Stimulated activated CD8-positive, alpha-beta memory T cell treated with anti-CD3 and anti-CD28 coated beads, Interleukin-7, amount 100 ng/mL, for 4 hours (primary cell): ENCODE data around the gene HMX1.

ENCODE experiments used
- DNase-seq, 2 donors: peaks; one replicate each; pipeline ENCODE4 v3.0.0-alpha.2; 2020; ENCODE audit warnings: low read depth in 2 of 2

HMX1 gene

DNA sequence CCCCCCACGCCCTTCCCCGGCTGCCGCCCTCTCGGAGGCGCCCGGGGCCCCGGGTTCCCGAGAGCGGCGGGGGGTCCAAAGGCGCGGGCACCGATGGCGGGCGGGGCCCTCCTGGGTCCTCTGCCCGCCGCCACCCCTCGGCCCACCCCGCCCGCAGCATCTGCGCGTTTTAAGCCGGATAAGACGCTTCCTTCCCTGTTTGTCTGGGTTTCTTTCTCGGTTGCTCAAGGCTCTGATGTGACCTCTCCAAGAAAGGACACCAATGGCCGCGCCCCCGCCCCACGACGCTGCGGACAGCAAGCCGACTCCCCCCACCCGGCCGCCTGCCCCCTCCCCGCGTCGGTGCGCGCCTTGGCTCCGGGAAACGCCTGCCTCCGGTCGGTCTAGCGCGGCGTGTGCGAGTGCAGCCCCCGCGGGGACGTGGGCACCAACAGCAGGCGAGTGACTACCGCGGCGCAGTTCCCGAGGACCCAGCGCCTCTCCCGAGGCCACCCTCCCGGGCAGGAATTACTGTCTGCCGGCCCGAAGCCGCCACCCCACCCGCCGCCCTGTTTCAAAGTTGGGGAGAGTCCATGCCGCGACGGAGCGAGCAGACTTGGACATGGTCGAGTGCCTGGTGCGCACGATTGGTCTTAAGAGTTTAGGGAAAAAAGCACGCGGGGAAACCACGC lies 21.1 kb upstream of the HMX1 start:
- DNase-seq = no peak

DNA sequence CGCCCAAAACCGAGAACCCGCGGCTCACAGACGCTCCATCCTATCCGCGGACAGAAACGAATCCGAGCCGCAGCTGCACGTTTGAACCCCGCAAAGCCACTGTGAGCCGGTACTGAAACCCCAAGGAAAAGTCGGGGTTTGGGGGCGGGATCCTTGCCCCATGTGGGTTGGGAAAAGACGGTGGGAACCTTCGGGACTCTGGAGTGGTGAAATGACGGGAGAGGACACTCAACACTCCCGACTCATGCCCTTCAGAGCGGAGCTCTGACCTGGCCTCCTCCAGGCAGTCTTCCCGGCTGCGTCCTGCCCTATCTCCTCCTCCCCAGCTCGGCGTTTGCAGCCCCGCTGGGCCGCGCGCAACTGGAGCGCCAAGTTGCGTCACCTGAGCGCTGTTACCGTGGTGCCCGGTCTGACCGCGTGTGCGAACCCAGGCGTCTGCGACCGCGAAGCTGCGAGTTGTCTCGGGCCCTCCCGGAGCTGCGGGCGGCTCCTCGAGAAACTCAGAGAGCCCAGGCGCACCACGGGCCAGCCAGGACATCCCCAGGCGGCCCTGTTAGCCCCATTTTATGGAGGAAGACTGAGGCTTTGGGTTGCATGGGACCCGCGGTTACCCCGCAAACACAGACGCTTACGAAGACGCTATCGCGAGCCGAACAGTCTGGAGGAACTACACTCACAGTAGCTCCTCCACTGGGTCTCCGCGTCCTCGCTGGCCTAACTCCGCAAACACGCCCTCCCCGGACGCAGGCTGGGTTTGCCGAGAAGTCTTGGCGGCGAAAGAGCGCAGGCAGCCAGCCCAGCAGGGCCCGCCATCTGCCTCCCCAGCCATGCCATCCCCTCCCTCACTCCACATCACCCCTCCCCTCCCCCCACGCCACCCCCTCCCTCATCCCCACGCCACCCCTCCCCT lies 20.3 kb upstream of the HMX1 start:
- DNase-seq = no peak

DNA sequence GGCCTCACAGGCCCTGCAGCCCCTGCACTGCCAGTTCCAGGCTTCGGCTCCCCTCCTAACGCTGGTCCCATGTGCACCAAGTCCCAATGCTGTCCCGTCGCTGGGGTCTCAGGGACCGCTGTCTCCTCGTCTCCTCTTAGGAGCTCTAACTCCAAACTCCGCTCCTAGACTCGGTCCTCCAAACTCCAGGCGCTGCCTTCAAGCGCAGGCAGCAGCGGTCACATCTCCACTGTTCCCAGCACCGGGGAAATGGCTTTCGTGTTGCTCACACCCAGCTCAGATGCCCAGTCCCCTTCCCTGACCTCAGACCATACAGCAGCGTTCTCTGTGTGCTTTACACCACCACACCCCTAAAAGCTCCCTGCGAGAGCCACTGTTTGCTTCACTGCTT lies 19.6 kb upstream of the HMX1 start:
- DNase-seq = no peak

DNA sequence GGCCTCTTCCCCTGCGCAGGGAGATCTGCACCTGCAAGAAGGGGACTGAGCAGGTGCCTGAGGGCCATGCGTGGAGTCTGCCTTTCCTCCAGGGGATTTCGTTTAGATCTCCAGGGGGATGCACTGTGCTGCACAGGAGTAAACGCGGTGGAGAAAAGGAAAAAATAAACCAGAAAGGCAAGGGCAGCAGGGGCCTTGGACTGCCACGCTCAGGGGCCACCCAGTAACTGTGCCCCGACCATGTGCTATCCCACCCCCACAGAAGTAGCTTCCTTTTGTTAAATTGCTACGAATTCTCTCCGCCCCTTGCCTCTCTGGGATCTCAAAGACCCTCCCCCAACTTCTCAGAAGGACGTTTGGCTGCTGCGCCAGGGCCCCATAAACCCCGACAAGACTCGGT lies 17.2 kb upstream of the HMX1 start:
- no peak for DNase-seq

DNA sequence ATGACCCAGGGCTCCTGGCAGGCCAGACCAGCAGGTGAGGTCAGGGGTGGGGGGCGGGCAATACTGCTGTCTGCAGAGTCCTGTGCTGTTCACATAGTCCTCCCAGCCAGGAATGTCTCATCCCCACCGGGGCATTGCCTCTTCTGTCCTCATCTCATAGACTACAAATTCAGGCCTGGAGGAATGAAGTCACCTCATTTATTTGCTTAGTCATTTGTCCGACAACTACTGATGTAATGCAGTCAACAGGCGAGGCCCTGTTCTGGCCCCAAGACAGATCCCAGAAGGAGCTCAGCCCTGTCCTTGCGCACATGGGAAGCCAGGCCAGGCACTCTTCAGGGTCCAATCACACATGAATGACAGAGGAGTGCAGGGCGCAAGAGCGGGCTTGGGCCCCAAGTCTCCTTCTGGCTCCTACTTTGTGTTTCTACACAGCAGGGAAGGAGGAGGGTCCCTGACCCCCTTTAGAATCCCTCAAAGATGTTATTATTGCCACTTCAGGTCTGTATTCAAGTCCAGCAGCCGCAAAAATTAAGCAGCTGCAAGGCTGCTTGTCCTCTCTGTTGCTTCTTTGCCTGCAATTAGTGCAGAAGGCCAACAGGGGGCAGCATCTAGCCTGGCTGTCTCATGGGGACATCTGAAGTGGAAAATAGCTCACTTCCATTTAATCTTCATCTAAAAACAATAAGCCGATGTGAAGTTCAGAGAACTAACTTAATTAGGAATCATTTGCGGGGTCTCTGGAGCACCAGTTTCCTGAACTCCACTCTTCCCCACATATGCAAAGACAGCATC lies 15.2 kb upstream of the HMX1 start:
- DNase-seq = no peak

DNA sequence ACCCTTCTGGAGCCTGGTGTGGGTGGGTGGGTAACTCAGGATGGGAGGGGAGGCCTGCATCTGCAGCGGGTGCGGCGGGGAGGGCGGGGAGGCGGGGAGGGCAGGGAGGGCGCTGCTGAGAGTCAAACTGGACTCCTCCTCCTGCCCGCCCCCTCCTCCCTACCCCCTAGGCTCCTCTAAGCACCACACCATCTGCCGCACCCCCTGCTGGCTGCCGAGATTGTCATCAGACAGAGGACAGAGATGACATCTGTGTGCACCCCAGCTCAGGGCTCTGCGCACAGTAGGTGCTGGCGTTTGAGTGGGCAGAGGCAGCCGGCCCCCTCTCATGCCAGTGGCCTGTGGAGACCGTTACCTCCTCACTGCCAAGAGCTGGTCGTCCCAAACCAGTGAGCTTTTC lies 10.6 kb upstream of the HMX1 start:
- DNase-seq = no peak

DNA sequence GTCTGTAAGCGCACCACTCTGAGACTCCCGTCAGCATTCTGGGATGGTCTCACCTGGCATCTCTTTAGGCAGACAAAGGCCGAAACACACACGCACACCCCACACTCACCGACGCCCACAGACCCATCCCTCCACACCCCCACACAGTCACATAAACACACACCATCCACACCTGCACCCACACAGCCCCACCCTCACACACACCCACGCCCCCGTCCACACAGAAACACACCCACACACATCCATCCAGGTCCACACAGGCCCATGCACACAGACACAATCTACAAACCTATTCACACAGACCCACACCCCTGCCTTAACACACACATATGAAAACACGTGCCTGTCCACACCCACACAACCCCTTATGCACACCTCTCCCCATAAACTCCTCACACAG lies 9.2 kb upstream of the HMX1 start:
- no peak for DNase-seq

DNA sequence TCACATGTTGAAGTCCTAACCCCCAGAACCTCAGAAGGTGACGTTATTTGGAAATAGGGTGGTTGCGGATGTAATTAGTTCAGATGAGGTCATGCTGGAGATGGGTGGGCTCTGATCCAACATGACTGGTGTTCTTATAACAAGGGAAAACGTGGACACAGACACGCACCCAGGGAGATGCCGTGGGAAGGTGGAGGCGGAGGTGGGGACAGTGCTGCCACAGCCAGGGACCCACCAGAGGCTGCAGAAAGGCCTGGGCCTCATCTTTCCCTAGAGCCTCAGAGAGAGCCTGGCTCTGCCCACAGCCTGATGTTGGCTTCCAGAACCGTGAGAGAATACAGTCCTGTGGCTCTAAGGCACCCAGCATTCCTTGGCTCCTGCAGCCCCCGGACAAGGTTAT lies 7.9 kb upstream of the HMX1 start:
- DNase-seq = no peak

DNA sequence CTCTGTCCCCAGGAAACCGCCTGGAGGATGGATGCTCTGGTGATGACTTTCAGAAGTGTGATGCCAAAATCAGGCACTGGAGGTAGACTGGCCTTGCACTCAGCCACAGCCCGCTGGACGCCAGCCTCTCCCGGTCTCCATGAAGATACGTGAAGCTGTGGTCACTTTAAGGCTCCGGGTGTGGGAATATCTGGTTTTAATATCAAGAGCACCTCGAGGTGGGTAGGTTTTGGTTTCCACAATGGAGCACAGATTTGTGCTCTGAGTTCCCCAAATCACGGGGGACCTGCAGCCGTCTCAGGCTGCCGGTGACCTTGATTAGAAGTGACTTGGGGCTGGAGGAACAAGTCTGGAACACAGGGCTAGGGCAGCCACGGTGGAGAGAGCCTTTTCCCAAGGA lies 6.8 kb upstream of the HMX1 start:
- no peak for DNase-seq

DNA sequence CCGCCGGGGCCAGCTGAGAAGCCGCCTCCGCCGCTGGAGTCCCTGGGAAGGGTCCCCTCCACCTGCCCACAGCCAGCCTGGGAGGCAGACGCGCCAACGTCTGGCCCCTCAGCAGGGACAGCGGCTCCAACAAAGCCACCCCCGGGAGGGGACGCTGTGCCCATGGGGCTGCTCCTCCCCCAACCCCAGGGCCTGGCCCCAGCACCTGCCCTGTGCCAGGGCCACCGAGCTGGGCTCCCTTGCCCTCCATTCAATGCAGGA lies 6.1 kb upstream of the HMX1 start:
- no peak for DNase-seq

DNA sequence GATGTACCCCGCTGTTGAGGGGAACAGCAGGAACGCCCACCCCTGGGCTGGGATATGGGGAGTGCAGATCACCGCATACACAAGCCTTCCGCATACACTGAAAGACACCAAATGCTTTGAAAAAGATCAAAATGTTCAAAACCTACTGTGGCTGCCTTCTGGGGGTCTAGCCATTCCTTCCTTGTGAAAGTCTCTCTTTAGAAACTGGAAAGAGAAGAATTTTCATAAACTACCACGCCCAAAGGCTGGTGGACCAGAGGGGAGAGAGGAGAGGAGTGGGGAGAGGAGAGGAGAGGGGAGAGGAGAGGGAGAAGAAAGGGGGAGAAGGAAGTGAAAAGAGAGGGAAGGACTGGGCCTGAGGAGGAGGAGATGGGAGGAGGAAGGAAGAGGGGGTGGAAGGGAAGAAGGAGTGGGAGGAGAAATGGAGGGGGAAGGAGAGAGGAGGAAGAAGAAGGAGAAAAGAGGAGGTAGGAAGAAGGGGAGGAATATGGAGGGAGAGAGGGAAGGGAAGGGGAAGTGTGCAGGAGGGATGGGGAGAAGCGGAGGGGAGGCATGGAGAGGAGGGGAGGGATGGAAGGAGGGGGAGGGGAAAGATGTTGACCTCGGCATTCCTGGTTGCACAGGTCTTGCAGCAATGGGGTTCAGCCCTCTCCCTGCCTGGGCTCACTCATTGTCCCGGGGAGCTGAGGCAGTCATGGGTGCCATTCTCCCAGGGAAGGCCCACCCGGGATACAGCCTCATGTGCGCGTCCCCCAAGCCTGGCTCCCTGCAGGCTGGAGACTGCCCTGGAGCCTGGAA lies 5.5 kb upstream of the HMX1 start:
- no peak for DNase-seq

DNA sequence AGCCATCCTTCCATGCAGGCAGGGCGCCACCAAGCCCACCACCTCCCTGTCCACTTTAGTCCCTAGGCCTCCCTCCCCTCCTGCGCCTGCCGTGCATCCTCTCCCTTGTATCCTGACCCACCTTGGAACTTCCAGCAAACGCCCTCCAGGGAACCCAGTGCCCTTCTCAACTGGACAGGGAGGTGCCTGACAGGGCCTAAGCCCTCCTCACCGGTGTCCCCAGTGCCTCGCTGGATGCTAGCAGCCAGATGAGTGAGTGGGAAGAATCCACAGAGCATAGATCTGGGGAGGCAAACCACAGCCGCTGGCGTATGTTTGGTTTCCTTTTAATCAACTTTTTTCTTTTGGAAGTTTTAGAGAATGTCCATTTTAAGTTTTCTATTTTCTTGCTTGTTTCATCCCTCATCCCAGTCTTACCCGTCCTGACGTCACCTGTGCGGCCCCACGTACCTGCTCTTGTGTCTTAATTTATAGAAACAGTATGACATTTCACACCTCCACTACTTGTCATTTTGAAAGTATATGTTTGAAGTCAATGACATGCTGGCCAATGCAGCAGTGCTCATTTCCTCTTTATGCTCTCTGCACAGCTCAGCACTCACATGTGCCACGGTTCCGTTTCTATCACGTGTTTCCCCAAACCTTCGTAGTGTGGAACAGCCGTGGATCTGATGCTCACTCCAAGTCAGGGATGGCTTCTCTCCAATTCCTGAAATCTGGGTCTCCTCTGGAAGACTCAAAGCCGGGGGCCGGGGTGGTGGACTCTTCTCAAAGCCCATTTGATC lies 3.4 kb upstream of the HMX1 start:
- no peak for DNase-seq

DNA sequence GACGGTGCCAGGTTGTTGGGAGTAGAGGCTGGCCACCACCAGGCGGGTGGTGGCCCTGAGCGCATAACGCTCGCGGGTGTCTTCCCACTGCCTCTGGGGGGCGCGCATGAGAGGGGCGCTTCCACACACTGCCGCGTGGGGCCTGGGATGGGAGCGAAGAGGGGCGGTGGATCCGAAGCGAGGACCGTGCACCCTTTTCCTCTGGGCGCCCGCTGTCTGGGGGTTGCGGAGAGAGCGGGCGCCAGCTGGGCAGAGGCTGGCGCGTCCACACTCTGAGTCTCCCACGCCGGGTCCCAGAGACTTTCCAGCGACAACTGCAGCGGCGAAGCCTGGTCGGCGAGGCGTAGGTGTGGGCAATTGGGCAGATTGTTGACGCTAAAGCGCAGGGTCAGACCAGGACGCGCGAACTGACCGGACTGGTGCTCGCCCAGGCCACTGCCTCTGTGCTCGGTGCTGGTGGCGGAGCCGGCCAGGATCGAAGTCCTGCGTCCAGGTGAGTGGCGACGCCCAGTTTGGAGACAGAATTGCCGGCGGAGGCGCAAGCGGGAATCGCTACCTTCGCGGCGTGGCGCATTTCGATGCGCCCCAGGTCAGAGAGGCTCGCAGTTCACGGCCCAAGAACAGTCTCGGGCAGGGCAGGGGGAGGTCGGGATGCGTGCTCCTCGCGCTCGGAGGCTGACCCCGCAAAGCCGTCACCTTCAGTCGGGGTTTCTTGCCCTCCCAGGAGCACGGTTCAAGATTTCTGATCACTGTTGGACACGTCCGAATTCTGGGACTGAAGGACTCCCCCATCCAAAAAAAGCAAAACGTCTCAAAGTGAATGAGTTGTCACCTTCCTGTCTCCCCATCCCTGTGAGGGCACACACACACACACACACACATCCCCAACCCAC lies 2.6 kb upstream of the HMX1 start:
- no peak for DNase-seq

DNA sequence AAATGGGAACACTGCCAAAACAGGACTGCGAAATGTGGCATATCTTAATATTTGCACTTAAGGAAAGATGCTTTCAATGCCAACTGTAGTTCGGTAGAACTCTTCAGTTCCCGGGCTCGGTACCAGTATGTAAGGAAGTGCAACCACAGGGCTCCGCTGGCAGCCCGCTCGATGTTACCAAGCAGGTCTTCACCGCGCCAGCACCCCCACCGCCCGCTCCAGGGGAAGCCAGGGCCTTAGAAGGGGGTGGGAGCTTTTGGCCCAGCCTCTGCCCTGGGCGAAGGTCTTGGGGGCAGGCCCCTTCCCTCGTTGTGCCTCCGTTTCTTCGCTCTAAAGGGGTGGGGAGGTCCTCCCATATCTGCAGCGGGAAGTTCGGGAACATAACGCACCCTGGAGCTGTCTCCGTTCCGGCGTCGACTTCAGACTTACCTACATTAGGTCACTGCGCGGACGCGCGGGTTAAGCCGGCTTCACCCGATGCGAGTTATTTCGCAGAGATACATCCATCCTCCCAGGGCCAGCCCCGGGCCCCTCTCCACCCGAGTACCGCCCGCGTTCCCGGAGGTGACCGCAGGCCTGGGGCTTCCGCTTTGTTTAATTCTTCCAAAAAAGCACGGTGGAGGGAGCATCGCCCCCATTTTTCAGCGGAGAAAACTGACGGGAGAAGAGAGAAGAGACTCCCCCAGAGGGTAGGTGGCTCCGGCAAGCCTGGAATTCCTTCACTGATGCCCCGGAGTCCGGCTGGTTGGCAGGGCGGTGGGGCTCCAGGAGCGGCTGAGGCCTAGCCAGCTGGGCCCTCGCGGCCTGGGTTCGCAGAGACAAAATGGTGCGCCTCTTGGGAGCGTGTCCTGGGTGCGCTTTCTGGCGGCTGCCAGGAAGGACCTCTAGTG lies 1.0 kb upstream of the HMX1 start:
- no peak for DNase-seq

DNA sequence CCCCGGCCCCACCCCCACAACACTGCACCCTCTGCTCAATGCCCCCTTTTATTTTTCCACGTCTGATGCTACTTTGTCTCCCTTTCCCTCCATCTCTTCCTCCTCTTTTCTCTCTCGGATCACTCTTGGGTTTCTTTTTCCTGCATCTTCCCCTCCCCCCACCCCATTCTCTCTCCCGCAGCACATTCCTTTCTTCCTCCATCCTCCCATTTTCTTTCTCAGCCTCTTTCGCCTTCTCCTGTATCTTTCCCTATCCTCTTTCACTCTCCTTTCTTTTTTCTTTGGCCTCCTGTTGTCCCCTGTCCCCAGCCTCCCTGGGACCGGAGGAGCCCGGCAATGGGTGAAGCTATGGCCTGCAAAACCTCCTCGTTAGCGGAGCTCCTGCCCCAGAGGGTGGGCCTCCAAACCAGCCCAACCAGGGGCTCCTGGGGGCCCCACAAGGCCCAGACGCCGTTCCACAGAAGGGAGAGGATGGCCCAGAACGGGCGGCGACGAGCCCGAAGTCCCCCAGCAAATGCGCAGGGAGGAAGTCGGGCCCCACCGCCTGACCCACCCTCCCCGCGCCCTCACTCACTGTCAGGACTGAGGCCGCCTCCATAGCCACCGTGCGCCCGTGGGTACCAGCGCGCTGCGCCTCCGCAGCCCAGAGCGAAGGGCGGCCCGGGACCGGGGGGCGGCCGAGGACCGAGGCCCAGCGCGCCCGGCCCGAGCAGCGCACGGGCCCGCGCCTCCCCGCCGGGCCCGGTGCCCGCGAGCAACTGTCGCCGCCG lies 807 bp downstream of the HMX1 start:
- DNase-seq = no peak

DNA sequence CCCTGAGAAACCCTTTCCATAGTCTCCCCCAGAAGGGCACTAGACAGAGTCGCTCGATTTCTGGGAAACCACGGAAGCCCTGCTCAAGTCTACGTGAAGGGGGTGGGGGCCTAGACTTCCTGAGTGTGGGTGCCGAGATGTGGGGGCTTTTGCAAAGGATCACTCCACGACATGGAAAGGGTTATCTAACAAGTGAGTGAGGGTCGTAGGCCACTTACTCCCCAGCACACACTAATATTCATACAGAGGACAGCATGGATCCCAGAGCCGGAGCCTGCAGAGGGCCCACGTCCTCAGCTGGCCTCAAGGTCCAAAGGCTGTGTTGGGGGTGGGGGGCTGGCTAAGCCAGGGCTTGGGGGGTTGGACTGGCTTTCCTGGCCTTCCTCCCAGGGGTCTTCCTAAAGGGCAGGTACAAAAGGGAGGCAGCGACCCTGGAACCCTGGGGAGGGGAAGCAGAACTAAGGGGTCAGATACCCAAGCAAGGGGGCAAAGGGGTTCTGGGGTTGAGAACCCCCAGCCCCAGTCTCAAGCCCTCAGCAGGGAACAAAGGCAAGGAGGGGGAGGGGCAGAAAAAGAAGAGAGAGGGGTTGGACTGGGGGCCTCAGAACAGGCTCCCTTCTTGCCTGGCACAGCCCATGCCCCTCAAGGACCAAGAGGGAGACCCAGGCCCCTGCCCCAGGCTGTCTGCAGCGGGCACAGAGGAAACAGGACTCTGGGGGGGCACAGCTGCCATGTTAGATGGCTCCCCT lies 1.6 kb downstream of the HMX1 start:
- DNase-seq = no peak

DNA sequence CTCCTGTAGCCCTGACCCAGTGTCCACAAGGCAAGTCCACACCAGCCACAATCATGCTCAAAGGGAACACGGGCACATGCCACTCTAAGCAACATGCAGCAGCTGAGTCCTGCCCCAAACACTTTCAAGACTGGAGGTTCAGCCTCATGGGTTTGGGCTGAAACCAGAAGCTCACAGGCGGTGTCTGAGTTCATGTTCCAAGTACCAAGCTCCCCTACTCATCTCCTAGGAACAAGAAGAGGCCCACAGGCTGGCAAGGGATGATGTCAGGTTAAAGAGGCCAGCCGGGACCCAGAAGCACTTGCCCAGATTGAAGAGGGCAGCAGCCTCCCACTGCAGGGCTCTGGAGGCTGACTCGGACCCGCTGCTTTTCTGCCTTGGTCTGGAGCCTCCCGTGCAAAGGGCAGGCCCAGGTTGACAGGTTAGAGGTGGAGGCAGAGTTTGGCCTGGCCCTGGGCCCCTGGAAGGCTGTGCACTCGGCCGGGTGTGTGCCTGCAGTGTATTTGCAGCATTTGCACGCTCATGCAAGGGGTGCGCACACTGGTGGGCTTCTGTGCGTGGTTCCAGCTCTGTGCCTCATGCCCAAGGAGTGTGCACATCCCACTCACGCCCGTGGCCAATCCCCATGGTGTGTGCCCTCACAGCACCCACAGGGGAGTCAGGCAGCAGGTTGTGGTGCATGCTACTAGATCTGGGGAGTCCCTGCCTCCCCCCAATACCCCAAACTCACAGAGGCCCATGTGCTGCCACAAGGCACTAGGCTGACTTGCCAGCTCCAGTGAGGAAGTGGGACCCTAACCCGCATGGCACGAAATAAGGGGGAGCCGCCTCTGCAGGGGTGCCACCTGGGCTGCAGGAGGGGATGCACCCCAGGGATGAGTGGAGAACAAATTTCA lies 2.4 kb downstream of the HMX1 start:
- DNase-seq = no peak
